Sigmoid colon (tissue), 7 donors: Measurements from ENCODE around the gene TFAP2D. TPM values are rescaled to one million over a fixed set of nuclear protein-coding genes. Genes with fewer than 3 reads are reported as not detected.

Source experiments
- DNase-seq: peaks from one replicate; pipeline ENCODE4 v3.0.0-alpha.2; 2019
- H3K27ac ChIP-seq, 4 donors: fragments of 200-600 bp; sonication (generic); one replicate each; pipeline ENCODE4 v1.5.1; 2016 to 2019; ENCODE audit warnings: mild to moderate bottlenecking in 1 of 4
- H3K27me3 ChIP-seq, 3 donors: fragments of 200-600 bp; sonication (generic); one replicate each; pipeline ENCODE4 v1.5.1; 2019; ENCODE audit warnings: mild to moderate bottlenecking in 1 of 3
- H3K36me3 ChIP-seq, 4 donors: fragments of 200-600 bp; sonication (generic); one replicate each; pipeline ENCODE4 v1.5.1; 2016 to 2019
- H3K4me1 ChIP-seq, 4 donors: fragments of 200-600 bp; sonication (generic); one replicate each; pipeline ENCODE4 v1.5.1; 2017 to 2019
- H3K4me3 ChIP-seq, 4 donors: fragments of 200-600 bp; sonication (generic); one replicate each; pipeline ENCODE4 v1.5.1; 2017 to 2019; ENCODE audit warnings: mild to moderate bottlenecking in 2 of 4, moderate library complexity in 1 of 4
- H3K9me3 ChIP-seq, 4 donors: fragments of 200-600 bp in 3 of 4; sonication (generic) in 3 of 4; one replicate each; pipeline versions ENCODE4 v1.5.1 to v1.6.1; 2013 to 2019
- CTCF ChIP-seq, 4 experiments: fragments of 450-650 bp in 3 of 4; fragments of 200-600 bp in 1 of 4; IDR thresholded peaks; one replicate each; pipeline ENCODE4 v1.5.1; 2016 to 2019; ENCODE audit warnings: antibody characterized with exemption in 4 of 4, mild to moderate bottlenecking in 3 of 4, moderate library complexity in 2 of 4
- EP300 ChIP-seq, 4 donors: sonication (generic); formaldehyde crosslinking; IDR thresholded peaks; one replicate each; pipeline ENCODE4 v1.6.1; 2017; ENCODE audit warnings: antibody characterized with exemption in 4 of 4
- POLR2A ChIP-seq, 2 donors: fragments of 450-650 bp; IDR thresholded peaks; one replicate each; pipeline ENCODE4 v1.6.1; 2016; ENCODE audit warnings: antibody characterized with exemption in 2 of 2, mild to moderate bottlenecking in 2 of 2, moderate library complexity in 2 of 2
- POLR2AphosphoS5 ChIP-seq, 4 donors: sonication (generic); formaldehyde crosslinking; IDR thresholded peaks; one replicate each; pipeline ENCODE4 v1.6.1; 2017; ENCODE audit warnings: antibody characterized with exemption in 4 of 4
- WGBS, 2 donors: extraction: QIAGEN DNeasy Blood & Tissue Kit; methylation state at CpG; one replicate each; pipeline ENCODE4 v1.1.7; 2013; 5-methylcytosine and 5-hydroxymethylcytosine counted together
- intact Hi-C: fragments of 100-400 bp; cut with DNase I; formaldehyde crosslinking; loops from one replicate; pipeline ENCODE4 v1.15.1; 2023
- polyA plus RNA-seq, 3 donors: library from polyadenylated mRNA; stranded (reverse); fragments of 200-250 nt; gene quantifications; one replicate each; pipeline ENCODE4 v1.2.3, GENCODE V29; 2013
- total RNA-seq, 4 donors: library from RNA; depleted of rRNA; stranded (reverse); fragments of >200 nt; gene quantifications; one replicate each; pipeline ENCODE4 v1.1.0, GENCODE V29; 2016
- donor health status: healthy with polysubstance abuse.
- donor health status: Bipolar disorder and iron deficiency.
- donor health status: healthy.

Gene TFAP2D
- total and polyA plus RNA-seq, 7 donors, result not detected

- Histone ChIP-seq H3K27me3 (no peaks in the 10 kb centered on the region), H3K4me1 (no peaks in the 10 kb centered on the region), H3K27ac (no peak overlapping the region), H3K9me3 (no peaks in the 10 kb centered on the region), H3K36me3 (no peaks in the 10 kb centered on the region), H3K4me3 (no peak overlapping the region)
- no peak for DNase-seq
- TF ChIP-seq CTCF (IDR thresholded peaks at IDR 0.05) (no peak), EP300 (IDR thresholded peaks at IDR 0.05) (no peak), POLR2AphosphoS5 (IDR thresholded peaks at IDR 0.05) (no peak), POLR2A (IDR thresholded peaks at IDR 0.05) (no peak)
- intact Hi-C loops, result no loop called here
- WGBS, 2 donors, result 68 to 79% methylated on average over 4 of the region's 4 CpGs
Observed at GRCh38 chr6:50691814-50692495, 21.4 kb upstream of the TFAP2D start.

- H3K9me3 ChIP-seq, result no peaks in the 10 kb centered on the region
- no peak overlapping the region for H3K4me3 ChIP-seq
- intact Hi-C loops, result no loop called here
- TF ChIP-seq POLR2A (IDR thresholded peaks at IDR 0.05) (no peak), POLR2AphosphoS5 (IDR thresholded peaks at IDR 0.05) (no peak), EP300 (IDR thresholded peaks at IDR 0.05) (no peak), CTCF (IDR thresholded peaks at IDR 0.05) (no peak)
- H3K4me1 ChIP-seq, result no peaks in the 10 kb centered on the region
- no peak for DNase-seq
- H3K27ac ChIP-seq, result no peak overlapping the region
- no peaks in the 10 kb centered on the region for H3K27me3 ChIP-seq
- H3K36me3 ChIP-seq, result no peaks in the 10 kb centered on the region
Observed at GRCh38 chr6:50698546-50698945, 14.8 kb upstream of the TFAP2D start.

- no peaks in the 10 kb centered on the region for H3K4me1 ChIP-seq
- no peaks in the 10 kb centered on the region for H3K27me3 ChIP-seq
- intact Hi-C loops, result no loop called here
- no peaks in the 10 kb centered on the region for H3K36me3 ChIP-seq
- no peak overlapping the region for H3K4me3 ChIP-seq
- WGBS, 2 donors, result 24 to 27% methylated on average over 11 of the region's 11 CpGs
- no peak for DNase-seq
- H3K27ac ChIP-seq, result no peak overlapping the region
- H3K9me3 ChIP-seq, result no peaks in the 10 kb centered on the region
- TF ChIP-seq POLR2AphosphoS5 (IDR thresholded peaks at IDR 0.05), result no peak
- TF ChIP-seq EP300 (IDR thresholded peaks at IDR 0.05), result no peak
- no peak for TF ChIP-seq POLR2A (IDR thresholded peaks at IDR 0.05)
- no peak for TF ChIP-seq CTCF (IDR thresholded peaks at IDR 0.05)
Observed at GRCh38 chr6:50699051-50699775, 14.1 kb upstream of the TFAP2D start.

- DNase-seq, result no peak
- Histone ChIP-seq H3K9me3 (no peaks in the 10 kb centered on the region), H3K27me3 (peaks cover 0 to 64% (median 20%) of the 10 kb centered on the region in 3 donors), H3K4me1 (peaks cover 0 to 5% (median 2%) of the 10 kb centered on the region in 4 donors), H3K27ac (no peak overlapping the region), H3K4me3 (no peak overlapping the region), H3K36me3 (no peaks in the 10 kb centered on the region)
- 5 to 19% methylated on average over 23 of the region's 23 CpGs for WGBS, 2 donors
- TF ChIP-seq CTCF (IDR thresholded peaks at IDR 0.05) (no peak), EP300 (IDR thresholded peaks at IDR 0.05) (no peak)
- intact Hi-C loops, result no loop called here
Observed at GRCh38 chr6:50706575-50706974, 6.8 kb upstream of the TFAP2D start.
